ENCODE measurements around the gene DACT2. TPM values are rescaled to one million over a fixed set of nuclear protein-coding genes. Genes with fewer than 3 reads are reported as not detected.

The DACT2 gene
- total and polyA plus RNA-seq, 4 donors, result 0.25 to 2.8 (median 0.88) TPM

- Histone ChIP-seq H3K4me1 (ENCODE audit: control insufficient read depth in 4 of 4, insufficient read depth in 4 of 4, low read length in 3 of 4) (peaks cover 0 to 2% (median 0%) of the 10 kb centered on the region in 4 donors), H3K9ac (ENCODE audit: low read depth in 1 of 2, low read length in 2 of 2) (no peak overlapping the region), H3K27me3 (ENCODE audit: control insufficient read depth in 4 of 4, insufficient read depth in 4 of 4, low read length in 3 of 4) (peaks cover 0 to 5% (median 0%) of the 10 kb centered on the region in 4 donors), H3K27ac (ENCODE audit: low read depth in 1 of 2, low read length in 2 of 2) (no peak overlapping the region), H3K4me3 (ENCODE audit: low read depth in 1 of 3, low read length in 3 of 3) (no peak overlapping the region), H3K9me3 (ENCODE audit: control insufficient read depth in 4 of 4, low read length in 3 of 4) (no peaks in the 10 kb centered on the region), H3K36me3 (ENCODE audit: control insufficient read depth in 4 of 4, insufficient read depth in 3 of 4, low read depth in 1 of 4, low read length in 3 of 4) (no peaks in the 10 kb centered on the region)
- TF ChIP-seq ATF3 (IDR thresholded peaks at IDR 0.05), result no peak
- TF ChIP-seq HNF4G (IDR thresholded peaks at IDR 0.05), result no peak
- TF ChIP-seq TAF1 (conservative IDR thresholded peaks at IDR 0.05), result no peak
- no peak for TF ChIP-seq ZBTB33 (IDR thresholded peaks at IDR 0.05)
- no peak for TF ChIP-seq REST (IDR thresholded peaks at IDR 0.05)
- TF ChIP-seq RAD21 (IDR thresholded peaks at IDR 0.05), result no peak
- no peak for TF ChIP-seq MAX (IDR thresholded peaks at IDR 0.05)
- TF ChIP-seq RXRA (IDR thresholded peaks at IDR 0.05), result no peak
- no peak for TF ChIP-seq GABPA (IDR thresholded peaks at IDR 0.05 in 1 of 2, conservative IDR thresholded peaks at IDR 0.05 in 1 of 2)
- no peak for TF ChIP-seq JUND (IDR thresholded peaks at IDR 0.05)
- no peak for TF ChIP-seq SP1 (IDR thresholded peaks at IDR 0.05)
- no peak for TF ChIP-seq FOXA1 (IDR thresholded peaks at IDR 0.05)
- TF ChIP-seq NR2F2 (IDR thresholded peaks at IDR 0.05), result no peak
- TF ChIP-seq FOXA2 (IDR thresholded peaks at IDR 0.05), result no peak
- TF ChIP-seq HNF4A (conservative IDR thresholded peaks at IDR 0.05), result no peak
- TF ChIP-seq CTCF (IDR thresholded peaks at IDR 0.05; ENCODE audit: low read depth, low read length, missing input control), result no peak
- no peak for TF ChIP-seq EGR1 (IDR thresholded peaks at IDR 0.05; ENCODE audit: low read depth in 2 of 2)
- TF ChIP-seq YY1 (IDR thresholded peaks at IDR 0.05), result no peak
- WGBS, result 82% methylated on average over 12 of the region's 12 CpGs
- DNase-seq (ENCODE audit: low spot score), result no peak
Measured at GRCh38 chr6:168368066-168368820, 48.7 kb upstream of the DACT2 start.

Data from liver (tissue), 9 donors.